OCI-LY7 (cell line): Measurements from ENCODE around the gene SCPEP1.

ENCODE experiments used
- CTCF ChIP-seq: fragments of 200-600 bp; sonication (generic); conservative IDR thresholded peaks from 2 replicates; pipeline ENCODE4 v1.5.1; 2014; ENCODE audit warnings: mild to moderate bottlenecking, antibody characterized with exemption, low read length, moderate library complexity, mixed read lengths
- EZH2phosphoT487 ChIP-seq: fragments of 200-600 bp; sonication (generic); IDR thresholded peaks from 2 replicates; pipeline ENCODE4 v1.6.1; 2018; ENCODE audit warnings: low read depth, borderline replicate concordance, mild to moderate bottlenecking, mixed run types, antibody characterized with exemption, low read length, moderate library complexity, mixed read lengths

GRCh38 chr17:57034807-57035754 is 57.1 kb downstream of the SCPEP1 start:
- TF ChIP-seq CTCF (no peak), EZH2phosphoT487 (no peak)
